Eye (tissue), 1 donor: Measurements from ENCODE around the gene CDC27.
"Not testable (repeated sequence)": the region's sequence is repeated elsewhere in the genome, so short reads cannot be mapped to it uniquely, and the experiment has no call there.

Experiments
- DNase-seq: peaks from one replicate; pipeline ENCODE4 v3.0.0-alpha.2; 2015

CDC27 gene

GRCh38 chr17:47219621-47220475 is 30.8 kb upstream of the CDC27 start:
- no peak for DNase-seq

- DNase-seq = no peak
Observed at GRCh38 chr17:47218896-47219430, 29.9 kb upstream of the CDC27 start.

DNA sequence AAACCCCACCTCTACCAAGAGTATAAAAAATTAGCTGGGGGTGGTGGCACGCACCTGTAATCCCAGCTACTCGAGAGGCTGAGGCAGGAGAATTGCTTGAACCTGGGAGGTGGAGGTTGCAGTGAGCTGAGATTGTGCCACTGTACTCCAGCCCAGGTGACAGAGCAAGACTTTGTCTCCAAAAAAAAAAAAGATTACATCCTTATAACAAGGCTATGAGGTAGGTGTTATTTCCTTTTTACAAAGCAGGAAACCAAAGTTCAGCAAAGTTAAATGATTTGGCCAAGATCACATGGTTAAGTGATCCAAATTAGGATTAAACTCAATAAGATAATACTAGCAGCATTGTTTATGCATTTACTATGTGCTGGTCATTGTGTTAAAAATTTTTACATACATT is 28.2 kb upstream of the CDC27 start:
- DNase-seq = not testable (repeated sequence)

DNA sequence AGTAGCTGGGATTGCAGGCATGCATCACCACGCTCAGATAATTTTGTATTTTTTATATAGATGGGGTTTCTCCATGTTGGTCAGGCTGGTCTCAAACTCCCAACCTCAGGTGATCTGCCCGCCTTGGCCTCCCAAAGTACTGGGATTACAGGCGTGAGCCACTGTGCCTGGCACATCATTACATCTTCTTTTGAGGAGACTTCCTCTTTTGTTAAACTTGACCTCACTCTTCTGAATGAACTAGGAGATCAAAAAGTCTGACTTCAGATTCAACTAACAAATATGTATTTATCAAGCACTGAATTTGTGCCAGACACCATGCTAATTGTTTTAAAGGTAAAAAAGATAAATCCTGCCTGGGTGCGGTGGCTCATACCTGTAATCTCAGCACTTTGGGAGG is 27.7 kb upstream of the CDC27 start:
- DNase-seq = not testable (repeated sequence)

GRCh38 chr17:47214931-47215330 is 25.8 kb upstream of the CDC27 start:
- DNase-seq = no peak

DNA sequence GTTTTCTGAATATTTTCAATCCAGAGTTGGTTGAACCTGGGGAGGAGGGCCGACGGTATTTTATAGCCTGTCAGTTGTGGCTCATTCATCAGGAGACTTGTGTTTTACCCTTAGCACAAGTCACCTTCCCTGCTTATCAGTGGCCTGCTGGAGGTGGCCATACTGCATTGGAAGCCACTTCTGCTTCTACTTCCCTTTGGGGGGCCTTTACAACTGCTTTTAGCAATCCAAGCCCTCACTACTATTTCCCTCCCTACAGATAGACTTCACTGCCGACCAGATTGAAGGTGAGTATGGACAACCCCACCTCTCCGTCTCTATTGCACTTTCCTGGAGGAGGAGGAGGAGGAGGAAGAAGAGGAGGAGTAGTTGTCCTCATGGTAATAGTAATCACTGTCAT is 24.4 kb upstream of the CDC27 start:
- no peak for DNase-seq

- no peak for DNase-seq
Observed at GRCh38 chr17:47212458-47212857, 23.4 kb upstream of the CDC27 start.

DNA sequence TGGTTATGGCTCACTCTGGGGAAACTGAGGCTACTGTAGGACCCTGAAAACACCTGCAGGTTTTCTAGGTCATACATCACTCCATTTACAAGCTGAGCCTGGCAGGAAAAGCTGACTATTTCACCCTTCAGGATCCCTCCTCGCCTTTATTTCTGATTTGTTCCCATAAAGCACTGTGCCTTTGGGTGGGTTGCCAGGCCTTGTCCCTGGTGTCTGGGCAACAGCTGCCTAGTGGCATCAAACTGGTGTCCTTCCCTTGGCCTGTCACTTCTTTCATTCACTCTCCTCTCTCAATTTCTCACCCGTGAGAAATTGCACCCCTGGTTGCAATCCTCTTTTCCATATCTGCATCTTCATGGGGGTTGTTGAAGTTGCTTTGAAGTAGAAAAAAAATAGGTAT is 21.7 kb upstream of the CDC27 start:
- no peak for DNase-seq

DNA sequence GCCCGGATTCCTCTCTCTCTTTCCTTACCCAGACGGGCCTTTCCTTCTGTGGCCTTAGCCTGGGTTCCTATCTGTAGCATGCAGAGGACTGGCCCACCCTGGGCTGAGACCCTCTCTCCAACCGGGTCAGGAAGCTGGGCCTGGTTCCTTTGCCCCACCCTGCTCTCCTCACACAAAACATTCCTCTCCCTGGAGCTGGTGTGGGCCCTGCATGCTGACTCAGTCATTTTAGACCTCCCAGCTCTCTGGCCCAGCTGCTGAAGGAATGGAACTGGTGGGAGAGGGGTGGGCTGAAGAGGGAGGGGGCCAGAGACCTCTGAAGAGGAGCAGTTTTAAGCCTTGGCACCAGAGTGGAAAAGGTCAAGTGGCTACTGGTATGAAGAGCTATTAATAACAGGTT is 21.0 kb upstream of the CDC27 start:
- peak; percentile 26 for DNase-seq

GRCh38 chr17:47209499-47209898 is 20.4 kb upstream of the CDC27 start:
- no peak for DNase-seq

- DNase-seq = peak; percentile 30
Observed at GRCh38 chr17:47208744-47209488, 19.8 kb upstream of the CDC27 start, which contains the start of gene MYL4. Gene MYL4 (plus strand): TSS chr17:47209348. CDS start chr17:47209423, 75 bp downstream.

DNA sequence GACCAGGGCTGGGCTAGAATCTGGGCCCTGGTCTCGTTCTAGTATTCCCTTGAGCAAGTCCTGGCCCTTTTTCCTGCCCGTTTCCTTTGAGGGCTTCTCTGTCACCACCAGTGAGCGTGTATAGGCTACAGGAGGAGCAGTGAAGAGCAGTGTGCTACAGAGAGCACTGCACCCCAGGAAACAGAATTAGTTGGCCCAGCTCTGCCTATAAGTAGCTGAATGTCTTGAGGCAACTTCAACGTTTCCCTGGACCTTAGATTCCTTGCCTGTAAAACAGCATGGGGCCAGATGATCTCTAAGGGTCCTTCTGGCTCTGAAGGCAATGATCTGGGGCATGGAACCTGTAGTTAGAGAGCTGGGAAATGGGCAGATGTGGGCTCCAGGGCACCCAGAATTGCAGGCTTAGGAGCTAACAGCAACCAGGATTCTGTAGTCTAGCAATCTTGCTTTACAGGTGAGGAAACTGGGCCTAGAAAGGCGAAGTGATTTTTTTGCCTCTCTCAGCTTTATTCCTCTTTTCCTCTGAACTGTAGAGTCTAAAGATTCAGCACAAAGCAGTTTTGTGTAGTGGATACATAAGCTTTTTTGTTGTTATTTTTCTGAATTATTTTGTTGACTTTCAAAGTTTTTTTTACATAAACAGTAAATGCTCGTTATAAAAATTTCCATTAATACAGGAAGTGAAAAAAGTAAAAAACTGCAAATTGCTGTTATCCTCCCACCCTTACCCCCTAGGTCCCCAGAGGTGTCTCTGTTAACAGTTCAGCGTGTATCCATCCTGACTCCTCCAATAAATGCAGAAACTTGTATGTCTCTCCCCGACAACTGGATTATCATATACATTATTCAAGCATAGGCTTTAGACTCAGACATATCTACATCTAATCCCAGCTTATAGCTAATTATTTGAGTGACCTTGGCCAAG is 18.3 kb upstream of the CDC27 start:
- no peak for DNase-seq

DNA sequence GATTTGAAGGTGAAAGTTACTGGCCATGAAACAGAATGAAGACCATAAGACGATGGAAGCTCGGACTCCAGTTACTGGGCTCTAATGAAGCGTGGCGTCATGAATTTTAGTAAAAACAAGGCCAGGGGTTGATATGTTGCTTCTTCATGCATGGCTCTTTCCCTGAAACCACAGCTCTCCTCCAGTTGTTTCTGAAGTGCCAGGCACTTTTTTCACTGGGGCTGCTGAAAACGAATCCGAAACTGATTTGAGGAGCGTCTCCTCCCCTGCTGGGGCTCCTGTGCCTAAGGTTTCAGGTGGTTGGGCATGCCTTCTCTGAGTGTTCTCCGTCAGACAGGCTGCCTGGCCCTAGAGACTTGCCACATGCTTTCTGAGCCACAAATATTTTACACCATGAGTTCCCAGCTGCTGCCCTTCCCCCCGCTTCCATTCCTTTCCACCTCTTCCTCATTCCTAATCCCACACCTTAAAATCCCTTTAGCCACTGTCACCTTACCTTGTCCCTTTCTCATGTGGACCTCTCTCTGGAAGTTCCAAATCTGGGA is 16.4 kb upstream of the CDC27 start:
- peak; percentile 44 for DNase-seq

GRCh38 chr17:47204722-47205418 is 15.8 kb upstream of the CDC27 start:
- peak; percentile 31 for DNase-seq

- DNase-seq = no peak
Observed at GRCh38 chr17:47203984-47204721, 15.1 kb upstream of the CDC27 start.

GRCh38 chr17:47201166-47201565 is 12.1 kb upstream of the CDC27 start:
- DNase-seq = no peak

GRCh38 chr17:47200325-47200664 is 11.2 kb upstream of the CDC27 start:
- DNase-seq = no peak

GRCh38 chr17:47199627-47200324 is 10.7 kb upstream of the CDC27 start:
- DNase-seq = no peak

DNA sequence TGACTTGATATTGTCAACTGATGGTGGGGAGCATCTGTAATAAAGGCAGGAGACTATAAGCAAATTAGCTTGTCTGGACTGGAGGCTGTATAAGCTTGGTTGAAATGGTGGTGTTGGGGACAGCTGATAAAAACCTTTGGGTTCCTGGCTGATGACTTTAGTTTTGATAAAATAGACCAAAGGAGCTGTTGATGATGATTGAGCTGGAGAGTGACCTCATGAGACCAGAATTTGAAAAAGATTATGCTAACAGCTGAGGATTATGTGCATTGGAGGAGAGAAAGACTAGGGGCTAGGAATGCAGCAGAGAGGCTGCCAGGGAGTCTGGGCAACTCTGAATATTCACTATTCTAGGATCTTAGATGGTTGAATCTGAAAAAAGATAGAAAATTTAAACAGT is 8.7 kb upstream of the CDC27 start:
- peak; percentile 35 for DNase-seq

DNA sequence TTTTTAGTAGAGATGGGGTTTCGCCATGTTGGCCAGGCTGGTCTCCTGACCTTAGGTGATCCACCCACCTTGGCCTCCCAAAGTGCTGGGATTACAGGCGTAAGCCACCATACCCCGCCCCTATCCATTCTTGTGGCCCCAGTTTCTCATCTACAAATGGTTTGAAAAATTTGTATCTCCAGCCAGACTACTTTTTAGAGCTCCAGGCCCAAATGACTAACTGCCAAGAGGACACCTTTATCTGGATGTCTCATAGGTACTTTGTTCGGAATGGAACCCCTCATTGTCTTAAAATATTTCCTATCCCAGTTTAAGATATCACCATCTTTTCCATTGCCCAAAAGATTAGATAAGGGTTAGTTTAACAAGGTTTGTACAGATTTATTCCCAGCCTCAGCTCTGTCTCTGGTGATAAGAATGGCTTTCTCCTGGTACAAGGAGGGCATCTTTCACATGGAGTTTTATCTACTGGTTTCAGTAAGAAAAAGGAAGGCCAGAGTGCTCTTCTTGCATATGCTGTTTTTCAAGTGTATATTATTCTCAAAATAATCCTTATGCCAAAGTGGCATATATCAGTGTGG is 4.9 kb upstream of the CDC27 start:
- DNase-seq = no peak
